ENCODE results near the gene NCCRP1.
"Not testable (repeated sequence)": the region's sequence is repeated elsewhere in the genome, so short reads cannot be mapped to it uniquely, and the experiment has no call there.

GRCh38 chr19:39244410-39245100, 47.8 kb downstream of the NCCRP1 start, which contains the start of gene IFNL3:
- not testable (repeated sequence) for TF ChIP-seq POLR2AphosphoS5 (IDR thresholded peaks at IDR 0.05; ENCODE audit: insufficient read depth, low read depth, low read length); CTCF (IDR thresholded peaks at IDR 0.05; ENCODE audit: extremely low read depth in 1 of 2, insufficient read depth in 1 of 2, low read depth in 1 of 2, low read length in 2 of 2); POLR2A (IDR thresholded peaks at IDR 0.05; ENCODE audit: low read depth, low read length)
